PC-9 (cell line): ENCODE data around the gene TENT5C. TPM values are rescaled to one million over a fixed set of nuclear protein-coding genes. Genes with fewer than 3 reads are reported as not detected.

ENCODE experiments used
- BruUV-seq: library from RNA; stranded (reverse); fragments of 400-500 nt; replicated peaks from 2 replicates; lab custom pipeline; 2021; lab: Mats Ljungman, UMichigan
- CTCF ChIA-PET: fragments of 300-600 bp; sonication (Branson Sonifier 250); formaldehyde crosslinking; loops from one replicate; lab custom pipeline; 2022; ENCODE audit warnings: antibody characterized with exemption; lab: Charles Lee
- POLR2A ChIA-PET: fragments of 300-600 bp; sonication (Branson Sonifier 250); formaldehyde crosslinking; loops from one replicate; lab custom pipeline; 2022; ENCODE audit warnings: antibody characterized with exemption; ENCODE audit not compliant: unreplicated experiment; lab: Charles Lee
- DNase-seq, 2 experiments: peaks; one replicate each; pipeline versions ENCODE4 v3.0.0 to v3.0.0-alpha.2; 2015 to 2022; ENCODE audit warnings: mixed read lengths in 1 of 2
- H2AFZ ChIP-seq: fragments of 200-600 bp; sonication (generic); 2 replicates; pipeline ENCODE4 v1.8.1; 2017; ENCODE audit warnings: antibody characterized with exemption
- H3F3A ChIP-seq: fragments of 200-600 bp; sonication (generic); 2 replicates; pipeline ENCODE4 v1.8.1; 2017; ENCODE audit warnings: antibody characterized with exemption, mild to moderate bottlenecking, low read depth; ENCODE audit not compliant: insufficient read depth
- H3K27ac ChIP-seq: fragments of 200-600 bp; sonication (generic); 2 replicates; pipeline ENCODE4 v1.6.1; 2016; ENCODE audit warnings: mixed run types
- H3K27me3 ChIP-seq: fragments of 200-600 bp; sonication (generic); 2 replicates; pipeline ENCODE4 v1.6.1; 2016; ENCODE audit warnings: low read depth, mixed run types; ENCODE audit not compliant: insufficient read depth
- H3K36me3 ChIP-seq: fragments of 200-600 bp; sonication (generic); 2 replicates; pipeline ENCODE4 v1.6.1; 2016; ENCODE audit warnings: low read depth, mixed run types
- H3K4me1 ChIP-seq: fragments of 200-600 bp; sonication (generic); replicated peaks from 2 replicates; pipeline ENCODE4 v1.6.1; 2016; ENCODE audit warnings: mixed run types; ENCODE audit not compliant: insufficient read depth
- H3K4me2 ChIP-seq: fragments of 200-600 bp; sonication (generic); 2 replicates; pipeline ENCODE4 v1.6.1; 2017; ENCODE audit warnings: mixed run types
- H3K4me3 ChIP-seq: fragments of 200-600 bp; sonication (generic); 2 replicates; pipeline ENCODE4 v1.6.1; 2016; ENCODE audit warnings: mixed run types
- H3K79me2 ChIP-seq: fragments of 200-600 bp; sonication (generic); 2 replicates; pipeline ENCODE4 v1.6.1; 2017; ENCODE audit warnings: low read depth, mixed run types
- H3K9me2 ChIP-seq: fragments of 200-600 bp; sonication (generic); 2 replicates; pipeline ENCODE4 v1.8.1; 2017; ENCODE audit warnings: mild to moderate bottlenecking; ENCODE audit not compliant: insufficient read depth
- H3K9me3 ChIP-seq: fragments of 200-600 bp; sonication (generic); 2 replicates; pipeline ENCODE4 v1.8.1; 2016; ENCODE audit warnings: low read depth; ENCODE audit not compliant: insufficient read depth
- H4K20me1 ChIP-seq: fragments of 200-600 bp; sonication (generic); 2 replicates; pipeline ENCODE4 v1.8.1; 2017; ENCODE audit not compliant: insufficient read depth
- CTCF ChIP-seq: fragments of 200-600 bp; sonication (generic); conservative IDR thresholded peaks from 2 replicates; pipeline ENCODE4 v1.6.1; 2017; ENCODE audit warnings: mixed run types, antibody characterized with exemption, mild to moderate bottlenecking, moderate library complexity
- EZH2 ChIP-seq: fragments of 200-600 bp; sonication (generic); IDR thresholded peaks from 2 replicates; pipeline ENCODE4 v1.8.0; 2017; ENCODE audit warnings: antibody characterized with exemption, low read depth
- intact Hi-C: fragments of 100-400 bp; cut with micrococcal nuclease; formaldehyde crosslinking; loops from one replicate; pipeline ENCODE4 v1.10.0; 2022; ENCODE audit not compliant: unreplicated experiment
- total RNA-seq: library from RNA; stranded (reverse); gene quantifications from 2 replicates; pipeline ENCODE4 v1.2.3, GENCODE V29; 2021

Gene TENT5C
- total RNA-seq, 1 experiment from 2014 or later: 4.3 TPM

DNA sequence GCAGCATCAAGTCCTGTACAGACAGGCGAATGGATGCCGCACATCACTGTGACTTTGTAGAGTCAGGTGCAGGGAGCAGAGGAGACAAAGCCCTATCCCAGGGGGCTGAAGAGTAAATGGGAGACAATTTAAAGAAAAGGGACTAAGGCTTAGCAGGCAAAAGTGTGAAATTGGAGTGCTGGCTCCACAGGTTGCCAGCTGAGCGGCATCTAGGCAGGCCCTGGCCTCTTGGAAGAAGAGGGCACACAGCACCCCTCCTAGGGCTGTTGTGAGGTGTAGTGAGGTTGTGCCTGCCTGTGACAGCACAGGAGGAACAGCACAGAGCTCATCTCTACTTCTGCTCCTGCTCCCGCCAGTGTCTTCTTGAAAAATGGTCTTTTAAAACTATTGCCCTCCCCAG lies 47.3 kb downstream of the TENT5C start:
- H3K27me3 ChIP-seq: no peaks in the 10 kb centered on the region
- TF ChIP-seq EZH2: no peak
- no peak for TF ChIP-seq CTCF
- DNase-seq: no peak
- no peak overlapping the region for H3K4me2 ChIP-seq
- no peak overlapping the region for H3K4me3 ChIP-seq
- ChIA-PET POLR2A (no interaction called here), CTCF (interaction anchor here (0.5 kb wide), 1 partner anchor 959 kb away, joined by 3 read pairs; no protein-coding TSS in a partner anchor)
- no peaks in the 10 kb centered on the region for H4K20me1 ChIP-seq
- H3K27ac ChIP-seq: no peak overlapping the region
- H3K4me1 ChIP-seq: peaks cover 34% of the 10 kb centered on the region
- intact Hi-C loops: no loop called here
- H3K9me3 ChIP-seq: no peaks in the 10 kb centered on the region
- peaks cover 14% of the 10 kb centered on the region; the same call in 1 of the 2 replicates for H3F3A ChIP-seq
- H3K79me2 ChIP-seq: no peaks in the 10 kb centered on the region
- no peaks in the 10 kb centered on the region for H3K9me2 ChIP-seq
- BruUV-seq: no TSS peak
- H2AFZ ChIP-seq: no peak overlapping the region
- H3K36me3 ChIP-seq: no peaks in the 10 kb centered on the region

GRCh38 chr1:117653732-117654492 lies 48.1 kb downstream of the TENT5C start:
- Histone ChIP-seq H3K9me3 (no peaks in the 10 kb centered on the region), H3K4me2 (peak overlapping the region; percentile 59), H3K4me3 (no peak overlapping the region), H3K36me3 (no peaks in the 10 kb centered on the region), H3F3A (peaks cover 14% of the 10 kb centered on the region; the same call in 1 of the 2 replicates), H2AFZ (peak overlapping the region; percentile 3; the same call in 1 of the 2 replicates), H3K79me2 (no peaks in the 10 kb centered on the region), H3K9me2 (no peaks in the 10 kb centered on the region), H3K4me1 (peaks cover 34% of the 10 kb centered on the region), H3K27ac (peak overlapping the region; percentile 57), H4K20me1 (no peaks in the 10 kb centered on the region), H3K27me3 (no peaks in the 10 kb centered on the region)
- intact Hi-C loops: no loop called here
- no peak for DNase-seq
- BruUV-seq: no TSS peak
- ChIA-PET POLR2A (no interaction called here), CTCF (no interaction called here)
- TF ChIP-seq EZH2 (no peak), CTCF (no peak)

GRCh38 chr1:117654493-117655219 lies 48.8 kb downstream of the TENT5C start:
- DNase-seq: peak in 1 of 2 experiments; percentile 70
- H2AFZ ChIP-seq: peak overlapping the region; percentile 3; the same call in 1 of the 2 replicates
- ChIA-PET POLR2A (interaction anchor here (0.5 to 0.7 kb wide), 2 partner anchors 30 to 32 kb away, joined by 6 read pairs; no protein-coding TSS in a partner anchor), CTCF (no interaction called here)
- no peaks in the 10 kb centered on the region for H3K27me3 ChIP-seq
- H3K36me3 ChIP-seq: no peaks in the 10 kb centered on the region
- no peaks in the 10 kb centered on the region for H4K20me1 ChIP-seq
- intact Hi-C loops: no loop called here
- no peaks in the 10 kb centered on the region for H3K79me2 ChIP-seq
- no peak for TF ChIP-seq CTCF
- TF ChIP-seq EZH2: no peak
- H3K9me2 ChIP-seq: no peaks in the 10 kb centered on the region
- no peaks in the 10 kb centered on the region for H3K9me3 ChIP-seq
- peaks cover 34% of the 10 kb centered on the region for H3K4me1 ChIP-seq
- no TSS peak for BruUV-seq
- H3F3A ChIP-seq: peaks cover 14% of the 10 kb centered on the region; the same call in 1 of the 2 replicates
- H3K4me3 ChIP-seq: no peak overlapping the region
- H3K4me2 ChIP-seq: peak overlapping the region; percentile 59
- peak overlapping the region; percentile 57 for H3K27ac ChIP-seq
